HEK293 (cell line): ENCODE data around the gene ITGA5.
A peak's percentile ranks its signal among the peaks of the same experiment; 100 is the strongest.

Source experiments
- CTCF ChIA-PET: fragments of 350-600 bp; formaldehyde crosslinking; extraction: SDS; loops from one replicate; lab custom pipeline; 2021; ENCODE audit warnings: antibody characterized with exemption; lab: Yijun Ruan, JAX
- POLR2A ChIA-PET: fragments of 300-600 bp; formaldehyde crosslinking; extraction: SDS; loops from one replicate; lab custom pipeline; 2020; ENCODE audit warnings: antibody characterized with exemption, inconsistent platforms; lab: Yijun Ruan, JAX
- H3K27ac ChIP-seq: fragments of 200-500 bp; sonication (Bioruptor generic); 2 replicates; pipeline ENCODE4 v1.5.1; 2014; ENCODE audit warnings: low read depth, low read length, control low read depth, inconsistent platforms; ENCODE audit errors: extremely low read depth
- H3K36me3 ChIP-seq, 2 experiments: fragments of 200-500 bp in 1 of 2; sonication (Bioruptor generic) in 1 of 2; 1 replicate in 1 of 2; 2 replicates in 1 of 2; pipeline ENCODE4 v1.5.1; 2014 to 2017; ENCODE audit warnings: inconsistent platforms in 2 of 2, low read length in 2 of 2; ENCODE audit not compliant: control insufficient read depth in 2 of 2, insufficient read depth in 1 of 2
- H3K4me1 ChIP-seq: fragments of 200-500 bp; sonication (Bioruptor generic); 2 replicates; pipeline ENCODE4 v1.5.1; 2014; ENCODE audit warnings: mild to moderate bottlenecking, low read length, inconsistent platforms; ENCODE audit not compliant: control insufficient read depth, insufficient read depth
- H3K4me3 ChIP-seq: 2 replicates; pipeline ENCODE4 v1.5.1; 2011; ENCODE audit warnings: low read depth, mild to moderate bottlenecking, control low read depth, low read length, moderate library complexity
- H3K9me3 ChIP-seq: fragments of 200-500 bp; sonication (Bioruptor generic); 2 replicates; pipeline ENCODE4 v1.5.1; 2014; ENCODE audit warnings: low read depth, low read length, inconsistent platforms; ENCODE audit not compliant: control insufficient read depth, insufficient read depth
- CTCF ChIP-seq: fragments of 450-650 bp; formaldehyde crosslinking; IDR thresholded peaks from 2 replicates; pipeline ENCODE4 v1.5.1; 2016; ENCODE audit warnings: missing biosample characterization, missing genetic modification characterization
- EGR2 ChIP-seq: fragments of 450-650 bp; formaldehyde crosslinking; IDR thresholded peaks from 2 replicates; pipeline ENCODE4 v1.5.1; 2016; ENCODE audit warnings: low read depth, missing biosample characterization, missing genetic modification characterization
- INSM2 ChIP-seq: fragments of 450-650 bp; formaldehyde crosslinking; IDR thresholded peaks from 2 replicates; pipeline ENCODE4 v1.5.1; 2016; ENCODE audit warnings: missing biosample characterization, missing genetic modification characterization
- PATZ1 ChIP-seq: fragments of 450-650 bp; formaldehyde crosslinking; IDR thresholded peaks from 2 replicates; pipeline ENCODE4 v1.5.1; 2016; ENCODE audit warnings: missing biosample characterization, missing genetic modification characterization
- REST ChIP-seq: fragments of 450-650 bp; formaldehyde crosslinking; IDR thresholded peaks from 2 replicates; pipeline ENCODE4 v1.5.1; 2016; ENCODE audit warnings: missing biosample characterization, missing genetic modification characterization
- SCRT2 ChIP-seq: fragments of 450-650 bp; formaldehyde crosslinking; IDR thresholded peaks from 2 replicates; pipeline ENCODE4 v1.5.1; 2016; ENCODE audit warnings: missing biosample characterization, missing genetic modification characterization
- SP2 ChIP-seq: fragments of 450-650 bp; formaldehyde crosslinking; IDR thresholded peaks from 2 replicates; pipeline ENCODE4 v1.5.1; 2016; ENCODE audit warnings: missing biosample characterization, missing genetic modification characterization
- YY2 ChIP-seq: fragments of 450-650 bp; formaldehyde crosslinking; IDR thresholded peaks from 2 replicates; pipeline ENCODE4 v1.5.1; 2016; ENCODE audit warnings: missing biosample characterization, missing genetic modification characterization
- ZBTB6 ChIP-seq: fragments of 450-650 bp; formaldehyde crosslinking; IDR thresholded peaks from 2 replicates; pipeline ENCODE4 v1.5.1; 2017; ENCODE audit warnings: missing biosample characterization, missing genetic modification characterization
- ZNF426 ChIP-seq: fragments of 450-650 bp; formaldehyde crosslinking; IDR thresholded peaks from 2 replicates; pipeline ENCODE4 v1.5.1; 2017; ENCODE audit warnings: missing biosample characterization, missing genetic modification characterization, mild to moderate bottlenecking, inconsistent platforms, moderate library complexity
- ZNF544 ChIP-seq: fragments of 450-650 bp; formaldehyde crosslinking; IDR thresholded peaks from 2 replicates; pipeline ENCODE4 v1.5.0; 2017; ENCODE audit warnings: missing biosample characterization, missing genetic modification characterization
- ZNF558 ChIP-seq: fragments of 450-650 bp; formaldehyde crosslinking; IDR thresholded peaks from 2 replicates; pipeline ENCODE4 v1.5.1; 2016; ENCODE audit warnings: missing biosample characterization, missing genetic modification characterization
- ZNF600 ChIP-seq: fragments of 450-650 bp; formaldehyde crosslinking; IDR thresholded peaks from 2 replicates; pipeline ENCODE4 v1.5.1; 2016; ENCODE audit warnings: missing biosample characterization, missing genetic modification characterization
- ZNF629 ChIP-seq: fragments of 450-650 bp; formaldehyde crosslinking; IDR thresholded peaks from 2 replicates; pipeline ENCODE4 v1.5.1; 2017; ENCODE audit warnings: missing biosample characterization, missing genetic modification characterization
- ZNF76 ChIP-seq: fragments of 450-650 bp; formaldehyde crosslinking; IDR thresholded peaks from 2 replicates; pipeline ENCODE4; 2016; ENCODE audit warnings: low read depth, missing biosample characterization, missing genetic modification characterization, borderline replicate concordance

ITGA5 gene

DNA sequence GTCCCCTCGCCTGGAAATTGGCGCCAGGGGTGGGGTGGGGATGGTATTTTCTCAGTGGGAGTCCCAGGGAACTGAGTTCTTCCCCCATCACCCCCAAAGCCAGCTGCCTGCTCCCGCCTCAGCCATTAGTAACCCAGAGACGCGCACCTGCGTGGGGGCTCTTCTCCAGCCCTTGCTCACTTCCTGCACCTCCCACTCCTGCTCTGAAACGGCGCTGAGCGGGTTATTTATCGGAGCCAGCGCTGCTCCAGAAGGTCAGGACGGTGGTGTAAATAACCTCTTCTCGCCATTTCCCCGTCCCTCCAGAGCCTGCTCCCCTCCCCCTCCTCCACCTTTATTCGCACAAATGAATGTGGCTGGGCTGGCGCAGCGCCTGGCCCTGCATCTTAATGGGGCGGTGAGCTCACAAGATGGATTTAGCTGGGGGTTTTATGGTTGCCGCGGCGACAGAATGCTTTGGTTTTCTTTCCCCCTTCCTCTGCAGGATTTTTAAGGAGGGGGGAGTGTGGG, 67.0 kb downstream of the ITGA5 start (continued):
- peak; percentile 32 for TF ChIP-seq SP2
- TF ChIP-seq EGR2: peak; percentile 91
- peak; percentile 92 for TF ChIP-seq ZNF600
- no peak for TF ChIP-seq REST (tag by site-specific recombination)
- peak; percentile 86 for TF ChIP-seq PATZ1 (tag by site-specific recombination)
- TF ChIP-seq ZNF629 (tag by site-specific recombination): peak; percentile 61
- 0 out of 2 replicates have a peak, but pooled peaks have one; percentile 28 for TF ChIP-seq YY2 (tag by site-specific recombination)
- no peak for TF ChIP-seq ZNF558 (tag by site-specific recombination)
- TF ChIP-seq SCRT2: no peak
- no peak for TF ChIP-seq CTCF (tag by site-specific recombination)
- no peak for TF ChIP-seq ZNF426 (tag by site-specific recombination)
- TF ChIP-seq ZNF544: no peak
- no peak for TF ChIP-seq ZNF76 (tag by site-specific recombination)

DNA sequence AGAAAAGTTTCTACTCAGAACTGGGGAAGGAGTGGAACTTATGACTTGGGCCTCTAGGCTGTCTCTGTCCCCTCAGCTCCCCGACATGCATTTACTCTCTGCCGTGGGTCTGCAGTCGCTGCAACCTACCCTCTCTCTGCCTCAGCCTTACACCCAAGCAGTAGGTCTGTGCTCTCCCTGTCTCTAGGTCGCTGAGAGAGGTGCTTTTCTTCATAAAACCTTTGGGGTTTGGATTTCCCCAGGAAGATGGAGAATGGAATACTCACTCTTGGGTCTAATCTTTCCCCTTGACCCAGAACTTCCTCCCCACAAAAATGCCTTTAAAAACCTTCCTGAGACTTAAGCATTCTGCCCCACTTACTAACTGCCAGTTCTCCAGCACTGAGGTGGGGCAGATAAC, 67.7 kb downstream of the ITGA5 start:
- Histone ChIP-seq H3K36me3 (peaks cover 20 to 51% of the 10 kb centered on the region in 2 experiments), H3K4me1 (peaks cover 18% of the 10 kb centered on the region), H3K27ac (no peak overlapping the region), H3K4me3 (no peak overlapping the region), H3K9me3 (no peaks in the 10 kb centered on the region)
- CTCF ChIA-PET: interaction anchor here (0.6 to 3.0 kb wide), 4 partner anchors 16 to 131 kb away, joined by 4 to 14 read pairs (median 6); no protein-coding TSS in a partner anchor
- POLR2A ChIA-PET: interaction anchor here (0.9 to 2.0 kb wide), 2 partner anchors 8 to 9 kb away, joined by 3 to 5 read pairs; no protein-coding TSS in a partner anchor
- TF ChIP-seq INSM2 (no peak), ZBTB6 (tag by site-specific recombination) (no peak)
